ENCODE results near the gene ZCCHC2. TPM values are rescaled to one million over a fixed set of nuclear protein-coding genes. Genes with fewer than 3 reads are reported as not detected.

ZCCHC2 gene
- total RNA-seq, 1 donor from 2014 or later: 8.7 TPM

DNA sequence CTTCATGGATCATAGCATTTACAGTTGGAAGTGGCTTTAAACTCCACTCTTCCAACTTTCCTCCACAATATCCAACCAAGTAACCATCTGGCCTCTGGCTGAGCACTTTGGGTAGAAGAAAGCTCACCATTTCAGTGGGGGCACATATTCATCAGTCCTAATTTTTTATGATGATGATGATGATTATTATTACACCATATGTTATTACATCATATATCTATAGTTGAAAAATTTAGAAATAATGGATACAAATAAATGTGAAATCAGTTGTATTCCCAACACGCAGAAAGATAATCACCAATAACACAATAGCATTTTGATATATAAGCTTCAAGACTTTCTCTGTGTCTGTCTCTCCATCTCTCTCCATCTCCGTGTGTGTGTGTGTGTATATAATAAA is 26.6 kb upstream of the ZCCHC2 start:
- TF ChIP-seq, protein P1, sequence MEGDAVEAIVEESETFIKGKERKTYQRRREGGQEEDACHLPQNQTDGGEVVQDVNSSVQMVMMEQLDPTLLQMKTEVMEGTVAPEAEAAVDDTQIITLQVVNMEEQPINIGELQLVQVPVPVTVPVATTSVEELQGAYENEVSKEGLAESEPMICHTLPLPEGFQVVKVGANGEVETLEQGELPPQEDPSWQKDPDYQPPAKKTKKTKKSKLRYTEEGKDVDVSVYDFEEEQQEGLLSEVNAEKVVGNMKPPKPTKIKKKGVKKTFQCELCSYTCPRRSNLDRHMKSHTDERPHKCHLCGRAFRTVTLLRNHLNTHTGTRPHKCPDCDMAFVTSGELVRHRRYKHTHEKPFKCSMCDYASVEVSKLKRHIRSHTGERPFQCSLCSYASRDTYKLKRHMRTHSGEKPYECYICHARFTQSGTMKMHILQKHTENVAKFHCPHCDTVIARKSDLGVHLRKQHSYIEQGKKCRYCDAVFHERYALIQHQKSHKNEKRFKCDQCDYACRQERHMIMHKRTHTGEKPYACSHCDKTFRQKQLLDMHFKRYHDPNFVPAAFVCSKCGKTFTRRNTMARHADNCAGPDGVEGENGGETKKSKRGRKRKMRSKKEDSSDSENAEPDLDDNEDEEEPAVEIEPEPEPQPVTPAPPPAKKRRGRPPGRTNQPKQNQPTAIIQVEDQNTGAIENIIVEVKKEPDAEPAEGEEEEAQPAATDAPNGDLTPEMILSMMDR (IDR thresholded peaks at IDR 0.05; ENCODE audit: insufficient read depth, low read length, severe bottlenecking): no peak
- DNase-seq (ENCODE audit: low read depth): no peak
- no peak for FAIRE-seq
- no peaks in the 10 kb centered on the region for H3K36me3 ChIP-seq (ENCODE audit: control insufficient read depth, insufficient read depth, low read length)
- H3K4me3 ChIP-seq (ENCODE audit: low read depth, low read length): no peak overlapping the region
- H3K27me3 ChIP-seq (ENCODE audit: control insufficient read depth, insufficient read depth, low read length): no peaks in the 10 kb centered on the region

DNA sequence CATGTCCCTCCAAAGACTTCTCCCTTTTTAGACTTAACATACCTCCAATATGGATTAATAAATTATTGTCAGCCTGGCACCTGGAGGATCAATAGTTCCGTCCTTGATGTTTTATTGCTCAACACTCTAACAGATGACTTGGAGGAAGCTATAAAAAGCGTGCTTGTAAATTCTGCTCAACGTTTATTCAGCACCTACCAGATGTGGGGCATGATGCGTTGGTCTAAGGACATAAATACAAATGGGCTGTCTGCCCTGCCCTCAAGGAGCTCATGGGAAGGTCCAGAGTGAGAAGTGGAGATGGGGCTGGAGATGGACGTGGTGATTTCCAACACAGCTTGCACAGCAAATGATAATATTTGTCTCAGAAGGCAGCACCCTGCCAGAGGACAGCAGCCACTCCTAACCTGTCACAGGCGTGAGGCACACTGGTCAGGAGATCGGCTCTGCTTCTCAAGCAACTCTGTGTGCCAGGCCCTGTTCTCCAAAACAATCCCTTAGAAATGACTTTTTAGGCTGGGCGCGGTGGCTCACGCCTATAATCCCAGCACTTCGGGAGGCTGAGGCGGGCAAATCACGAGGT is 25.5 kb upstream of the ZCCHC2 start:
- FAIRE-seq: no peak
- no peaks in the 10 kb centered on the region for H3K27me3 ChIP-seq (ENCODE audit: control insufficient read depth, insufficient read depth, low read length)
- TF ChIP-seq, protein P1 (IDR thresholded peaks at IDR 0.05; ENCODE audit: insufficient read depth, low read length, severe bottlenecking): no peak
- H3K4me3 ChIP-seq (ENCODE audit: low read depth, low read length): no peak overlapping the region
- no peak for DNase-seq (ENCODE audit: low read depth)
- H3K36me3 ChIP-seq (ENCODE audit: control insufficient read depth, insufficient read depth, low read length): no peaks in the 10 kb centered on the region

DNA sequence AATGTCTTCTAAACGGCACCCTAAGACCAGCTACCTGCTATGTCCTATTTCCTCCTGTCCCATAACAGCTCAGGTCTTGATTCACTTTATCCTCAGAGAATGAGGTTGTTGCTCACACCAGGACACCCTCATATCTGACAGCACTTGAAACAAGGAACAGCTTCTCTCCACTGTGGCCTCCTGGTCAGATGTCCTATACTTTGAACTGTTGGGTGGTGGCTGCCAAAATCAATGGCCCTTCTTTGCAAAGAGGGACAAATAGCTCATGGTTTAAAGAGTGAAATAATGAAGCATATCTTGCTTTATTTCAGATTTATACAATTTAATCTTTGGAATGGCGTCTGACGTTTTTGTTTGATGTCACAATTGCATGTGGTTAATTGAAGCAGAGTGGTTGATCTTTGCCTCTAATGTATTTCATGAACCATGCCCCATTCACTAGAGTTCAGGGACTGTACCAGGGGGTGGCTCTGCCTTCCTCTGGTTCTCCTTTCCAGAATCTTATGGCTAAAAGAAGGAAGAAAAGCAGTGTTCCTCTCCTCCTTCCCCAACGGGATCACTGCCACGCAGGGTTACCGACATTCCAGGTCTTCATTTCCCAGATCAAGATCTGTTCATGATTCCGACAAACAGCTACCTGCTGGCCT is 24.1 kb upstream of the ZCCHC2 start:
- DNase-seq (ENCODE audit: low read depth) (no peak), FAIRE-seq (no peak)
- TF ChIP-seq, protein P1 (IDR thresholded peaks at IDR 0.05; ENCODE audit: insufficient read depth, low read length, severe bottlenecking): no peak
- H3K36me3 ChIP-seq (ENCODE audit: control insufficient read depth, insufficient read depth, low read length): no peaks in the 10 kb centered on the region
- H3K27me3 ChIP-seq (ENCODE audit: control insufficient read depth, insufficient read depth, low read length): no peaks in the 10 kb centered on the region
- no peak overlapping the region for H3K4me3 ChIP-seq (ENCODE audit: low read depth, low read length)

DNA sequence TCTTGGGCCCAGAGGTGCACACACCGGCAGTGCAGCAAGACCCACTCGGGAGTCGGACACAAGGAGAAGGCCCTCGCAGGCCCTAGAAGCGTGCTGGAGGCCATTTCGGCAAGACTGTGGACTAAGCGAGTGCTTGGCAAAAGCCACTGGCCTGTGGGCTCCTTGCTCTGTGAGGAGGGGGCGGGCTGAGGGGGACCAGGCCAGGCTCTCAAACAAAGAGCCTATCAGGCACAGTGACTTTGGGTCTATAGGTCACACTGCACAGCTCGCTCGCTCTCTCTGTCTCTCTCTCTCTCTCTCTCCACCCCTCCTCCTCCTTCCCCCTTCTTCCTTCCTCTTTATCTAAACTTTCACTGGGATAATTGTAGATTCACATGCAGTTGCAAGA is 23.6 kb upstream of the ZCCHC2 start:
- H3K4me3 ChIP-seq (ENCODE audit: low read depth, low read length): no peak overlapping the region
- TF ChIP-seq, protein P1 (IDR thresholded peaks at IDR 0.05; ENCODE audit: insufficient read depth, low read length, severe bottlenecking): no peak
- H3K27me3 ChIP-seq (ENCODE audit: control insufficient read depth, insufficient read depth, low read length): no peaks in the 10 kb centered on the region
- no peak for FAIRE-seq
- DNase-seq (ENCODE audit: low read depth): no peak
- no peaks in the 10 kb centered on the region for H3K36me3 ChIP-seq (ENCODE audit: control insufficient read depth, insufficient read depth, low read length)

DNA sequence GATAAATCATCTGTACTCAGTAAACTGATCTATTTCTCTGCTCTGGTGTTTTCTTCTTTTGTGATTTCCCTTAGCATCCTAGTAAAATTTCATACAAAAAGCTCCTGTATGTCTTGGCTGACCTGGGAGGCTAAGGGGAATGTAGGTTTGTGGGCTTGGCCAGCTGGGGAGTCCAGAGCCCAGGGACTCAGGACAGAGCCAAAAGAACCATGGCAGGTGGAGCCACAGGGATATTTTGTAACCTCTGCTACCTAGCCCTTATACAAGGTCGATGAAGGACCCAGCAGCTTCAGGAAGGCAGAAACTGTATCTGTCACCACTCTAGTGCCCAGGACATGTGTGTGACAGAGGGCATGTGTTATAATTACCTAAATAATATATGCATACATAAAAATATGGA is 22.7 kb upstream of the ZCCHC2 start:
- TF ChIP-seq, protein P1 (IDR thresholded peaks at IDR 0.05; ENCODE audit: insufficient read depth, low read length, severe bottlenecking): no peak
- H3K27me3 ChIP-seq (ENCODE audit: control insufficient read depth, insufficient read depth, low read length): no peaks in the 10 kb centered on the region
- no peaks in the 10 kb centered on the region for H3K36me3 ChIP-seq (ENCODE audit: control insufficient read depth, insufficient read depth, low read length)
- DNase-seq (ENCODE audit: low read depth) (no peak), FAIRE-seq (no peak)
- H3K4me3 ChIP-seq (ENCODE audit: low read depth, low read length): no peak overlapping the region
